ENCODE results near the gene TEX101.

The TEX101 gene

DNA sequence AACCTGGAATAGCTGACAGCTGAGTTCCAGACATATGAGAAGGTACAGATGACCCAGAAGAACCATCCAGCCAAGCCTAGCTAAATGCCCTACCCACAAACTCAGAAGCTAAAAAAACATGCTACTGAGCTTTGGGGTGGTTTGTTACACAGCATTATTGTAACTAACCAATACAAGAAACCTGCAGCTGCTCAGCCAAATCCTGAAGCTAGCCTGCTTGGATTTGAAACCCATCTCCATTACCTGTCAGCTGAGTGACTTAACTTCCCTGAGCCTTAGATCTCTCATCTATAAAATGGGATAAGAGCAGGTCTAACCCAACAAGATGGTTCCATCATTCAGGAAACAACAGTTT, 25.0 kb downstream of the TEX101 start:
- TF ChIP-seq TAF1 (IDR thresholded peaks at IDR 0.05; ENCODE audit: low read depth) (no peak), CEBPB (IDR thresholded peaks at IDR 0.05) (no peak), TCF12 (IDR thresholded peaks at IDR 0.05; ENCODE audit: low read depth) (no peak), TEAD4 (IDR thresholded peaks at IDR 0.05) (no peak), EP300 (IDR thresholded peaks at IDR 0.05; ENCODE audit: borderline replicate concordance) (no peak), FOXM1 (IDR thresholded peaks at IDR 0.05; ENCODE audit: borderline replicate concordance, low read depth) (no peak), EGR1 (IDR thresholded peaks at IDR 0.05) (no peak), RAD21 (IDR thresholded peaks at IDR 0.05; ENCODE audit: low read depth) (no peak)
- TF ChIP-seq, protein P1, sequence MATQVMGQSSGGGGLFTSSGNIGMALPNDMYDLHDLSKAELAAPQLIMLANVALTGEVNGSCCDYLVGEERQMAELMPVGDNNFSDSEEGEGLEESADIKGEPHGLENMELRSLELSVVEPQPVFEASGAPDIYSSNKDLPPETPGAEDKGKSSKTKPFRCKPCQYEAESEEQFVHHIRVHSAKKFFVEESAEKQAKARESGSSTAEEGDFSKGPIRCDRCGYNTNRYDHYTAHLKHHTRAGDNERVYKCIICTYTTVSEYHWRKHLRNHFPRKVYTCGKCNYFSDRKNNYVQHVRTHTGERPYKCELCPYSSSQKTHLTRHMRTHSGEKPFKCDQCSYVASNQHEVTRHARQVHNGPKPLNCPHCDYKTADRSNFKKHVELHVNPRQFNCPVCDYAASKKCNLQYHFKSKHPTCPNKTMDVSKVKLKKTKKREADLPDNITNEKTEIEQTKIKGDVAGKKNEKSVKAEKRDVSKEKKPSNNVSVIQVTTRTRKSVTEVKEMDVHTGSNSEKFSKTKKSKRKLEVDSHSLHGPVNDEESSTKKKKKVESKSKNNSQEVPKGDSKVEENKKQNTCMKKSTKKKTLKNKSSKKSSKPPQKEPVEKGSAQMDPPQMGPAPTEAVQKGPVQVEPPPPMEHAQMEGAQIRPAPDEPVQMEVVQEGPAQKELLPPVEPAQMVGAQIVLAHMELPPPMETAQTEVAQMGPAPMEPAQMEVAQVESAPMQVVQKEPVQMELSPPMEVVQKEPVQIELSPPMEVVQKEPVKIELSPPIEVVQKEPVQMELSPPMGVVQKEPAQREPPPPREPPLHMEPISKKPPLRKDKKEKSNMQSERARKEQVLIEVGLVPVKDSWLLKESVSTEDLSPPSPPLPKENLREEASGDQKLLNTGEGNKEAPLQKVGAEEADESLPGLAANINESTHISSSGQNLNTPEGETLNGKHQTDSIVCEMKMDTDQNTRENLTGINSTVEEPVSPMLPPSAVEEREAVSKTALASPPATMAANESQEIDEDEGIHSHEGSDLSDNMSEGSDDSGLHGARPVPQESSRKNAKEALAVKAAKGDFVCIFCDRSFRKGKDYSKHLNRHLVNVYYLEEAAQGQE (IDR thresholded peaks at IDR 0.05; ENCODE audit: low read depth), result no peak
- TF ChIP-seq, protein P2, sequence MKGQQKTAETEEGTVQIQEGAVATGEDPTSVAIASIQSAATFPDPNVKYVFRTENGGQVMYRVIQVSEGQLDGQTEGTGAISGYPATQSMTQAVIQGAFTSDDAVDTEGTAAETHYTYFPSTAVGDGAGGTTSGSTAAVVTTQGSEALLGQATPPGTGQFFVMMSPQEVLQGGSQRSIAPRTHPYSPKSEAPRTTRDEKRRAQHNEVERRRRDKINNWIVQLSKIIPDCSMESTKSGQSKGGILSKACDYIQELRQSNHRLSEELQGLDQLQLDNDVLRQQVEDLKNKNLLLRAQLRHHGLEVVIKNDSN (IDR thresholded peaks at IDR 0.05), result no peak

DNA sequence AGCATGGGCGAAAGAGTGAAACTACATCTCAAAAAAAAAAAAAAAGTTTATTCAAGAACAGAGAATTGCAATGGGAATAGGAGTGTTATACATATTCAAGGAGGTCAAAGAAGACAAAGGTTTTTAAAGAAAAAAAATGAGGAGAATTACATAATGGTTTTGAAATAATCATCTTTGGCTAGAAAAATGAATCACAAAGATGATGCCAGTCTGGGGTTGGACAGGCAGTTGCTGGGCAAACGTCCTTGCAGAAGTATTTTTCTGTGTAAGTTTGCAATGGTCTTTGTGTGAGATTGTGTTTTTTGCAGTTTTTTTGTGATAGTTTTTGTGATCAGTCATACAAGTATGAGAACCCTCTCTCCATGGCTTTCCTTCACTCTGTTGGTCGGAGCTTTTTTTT, 27.0 kb downstream of the TEX101 start:
- no peak for TF ChIP-seq EP300 (IDR thresholded peaks at IDR 0.05; ENCODE audit: borderline replicate concordance)
- no peak for TF ChIP-seq CEBPB (IDR thresholded peaks at IDR 0.05)
- no peak for TF ChIP-seq FOXM1 (IDR thresholded peaks at IDR 0.05; ENCODE audit: borderline replicate concordance, low read depth)
- TF ChIP-seq, protein P3, sequence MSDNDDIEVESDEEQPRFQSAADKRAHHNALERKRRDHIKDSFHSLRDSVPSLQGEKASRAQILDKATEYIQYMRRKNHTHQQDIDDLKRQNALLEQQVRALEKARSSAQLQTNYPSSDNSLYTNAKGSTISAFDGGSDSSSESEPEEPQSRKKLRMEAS (IDR thresholded peaks at IDR 0.05), result no peak
- TF ChIP-seq TEAD4 (IDR thresholded peaks at IDR 0.05), result no peak
- no peak for TF ChIP-seq CREB1 (IDR thresholded peaks at IDR 0.05; ENCODE audit: low read depth)

DNA sequence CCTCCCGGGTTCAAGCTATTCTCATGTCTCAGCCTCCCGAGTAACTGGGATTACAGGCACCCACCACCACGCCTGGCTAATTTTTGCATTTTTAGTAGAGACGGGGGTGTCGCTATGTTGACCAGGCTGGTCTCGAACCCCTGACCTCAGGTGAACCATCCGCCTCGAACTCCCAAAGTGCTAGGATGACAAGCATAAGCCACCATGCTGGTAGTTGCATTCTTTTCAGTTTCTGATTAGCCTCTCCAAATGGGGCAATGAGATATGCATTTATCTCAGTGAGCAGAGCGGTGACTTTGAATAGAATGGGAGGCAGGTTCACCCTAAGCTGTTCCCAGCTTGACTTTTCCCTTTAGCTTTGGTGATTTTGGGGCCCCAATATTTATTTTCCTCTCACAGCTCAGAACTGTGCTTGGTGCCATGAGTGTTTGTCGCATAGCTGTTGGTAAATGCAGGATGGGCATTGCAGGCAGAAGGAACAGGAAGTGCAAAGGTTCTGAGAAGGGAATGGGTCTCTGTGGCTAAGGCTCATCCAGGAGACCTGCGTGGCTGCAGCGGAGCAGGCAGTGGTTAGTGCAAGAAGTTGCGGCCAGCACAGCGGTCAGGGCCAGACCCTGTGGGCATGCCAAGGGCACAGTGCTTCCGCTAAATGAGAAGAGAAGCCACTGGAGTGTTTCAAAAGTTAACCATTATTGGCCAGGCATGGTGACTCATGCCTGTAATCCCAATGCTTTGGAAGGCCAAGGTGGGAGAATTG, 30.0 kb downstream of the TEX101 start:
- TF ChIP-seq ZBTB7A (IDR thresholded peaks at IDR 0.05; ENCODE audit: low read depth), result no peak
- TF ChIP-seq NFIC (IDR thresholded peaks at IDR 0.05), result no peak
- TF ChIP-seq TAF1 (IDR thresholded peaks at IDR 0.05; ENCODE audit: low read depth), result no peak

DNA sequence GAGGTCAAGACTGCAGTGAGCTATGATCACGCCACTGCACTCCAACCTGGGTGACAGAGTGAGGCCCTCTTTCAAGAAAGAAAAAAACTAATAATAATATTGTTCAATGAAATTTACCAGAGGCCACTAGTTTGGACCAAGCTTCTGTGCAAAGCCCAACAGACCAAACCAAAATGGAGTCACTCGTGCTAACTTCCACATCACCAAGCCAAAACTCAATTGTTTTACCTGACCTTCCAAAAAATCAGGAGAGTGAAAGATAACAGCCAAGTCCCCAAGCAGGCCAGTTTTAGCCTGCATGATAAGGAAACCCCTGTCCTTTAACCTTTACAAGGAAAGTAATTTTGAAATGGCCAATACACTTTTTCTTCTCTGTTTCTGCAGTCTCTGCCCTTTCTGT, 30.7 kb downstream of the TEX101 start:
- TF ChIP-seq CREB1 (IDR thresholded peaks at IDR 0.05; ENCODE audit: low read depth), result no peak
- TF ChIP-seq FOXM1 (IDR thresholded peaks at IDR 0.05; ENCODE audit: borderline replicate concordance, low read depth), result no peak
- TF ChIP-seq CEBPB (IDR thresholded peaks at IDR 0.05), result no peak
- TF ChIP-seq TAF1 (IDR thresholded peaks at IDR 0.05; ENCODE audit: low read depth), result no peak
- TF ChIP-seq, protein P1 (IDR thresholded peaks at IDR 0.05; ENCODE audit: low read depth), result no peak
- TF ChIP-seq, protein P3 (IDR thresholded peaks at IDR 0.05), result no peak
- no peak for TF ChIP-seq EP300 (IDR thresholded peaks at IDR 0.05; ENCODE audit: borderline replicate concordance)
- no peak for TF ChIP-seq RAD21 (IDR thresholded peaks at IDR 0.05; ENCODE audit: low read depth)
- TF ChIP-seq EGR1 (IDR thresholded peaks at IDR 0.05), result no peak
- no peak for TF ChIP-seq TEAD4 (IDR thresholded peaks at IDR 0.05)
- no peak for TF ChIP-seq YY1 (IDR thresholded peaks at IDR 0.05; ENCODE audit: low read depth)
- TF ChIP-seq TCF12 (IDR thresholded peaks at IDR 0.05; ENCODE audit: low read depth), result no peak

DNA sequence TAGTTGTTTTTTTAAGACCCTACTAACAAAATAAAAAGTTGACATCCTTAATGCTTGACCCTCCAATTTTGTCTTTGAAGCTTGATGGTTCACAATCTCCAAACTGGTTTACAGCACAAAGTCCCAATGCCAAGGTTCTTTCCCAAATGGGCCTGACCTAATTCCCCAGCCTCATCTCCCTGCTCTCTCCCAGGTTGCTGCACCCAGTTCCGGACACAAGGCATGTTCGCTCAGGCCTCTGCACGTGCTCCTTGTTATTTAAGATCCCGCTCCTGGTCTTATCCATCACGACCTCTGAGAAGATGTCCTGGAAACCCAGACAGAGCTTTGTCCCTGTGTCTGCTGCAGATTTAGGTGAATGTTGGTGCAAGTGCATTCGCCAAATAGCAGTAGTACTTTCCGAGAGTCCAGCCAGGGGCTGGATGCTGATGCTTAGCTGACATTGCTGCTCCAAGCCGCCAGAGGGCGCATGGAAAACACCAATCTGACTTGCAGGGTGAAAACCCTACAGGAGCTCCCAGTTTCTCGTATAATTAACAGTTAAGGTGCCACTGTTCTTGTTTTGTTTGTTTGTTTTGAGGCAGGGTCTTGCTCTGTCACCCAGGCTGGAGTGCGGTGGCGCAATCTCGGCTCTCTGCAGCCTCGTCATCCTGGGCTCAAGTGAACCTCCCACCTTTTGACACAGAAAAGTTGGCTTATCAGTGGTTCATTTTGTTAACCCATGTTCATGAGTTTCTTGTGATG, 32.2 kb downstream of the TEX101 start:
- TF ChIP-seq, protein P1 (IDR thresholded peaks at IDR 0.05; ENCODE audit: low read depth), result no peak
- TF ChIP-seq RAD21 (IDR thresholded peaks at IDR 0.05; ENCODE audit: low read depth), result peak; percentile 95

Data from Ishikawa (cell line).